RWPE1 (cell line): Measurements from ENCODE around the gene TBXA2R.

Source experiments
- CTCF ChIA-PET: fragments of 350-600 bp; sonication (Branson Sonifier 250); formaldehyde crosslinking; extraction: SDS; loops from one replicate; lab custom pipeline; 2021; lab: Yijun Ruan, JAX
- POLR2A ChIA-PET: fragments of 400-600 bp; formaldehyde crosslinking; extraction: SDS; loops from one replicate; lab custom pipeline; 2020; ENCODE audit warnings: antibody characterized with exemption; ENCODE audit not compliant: low non-redundant PET; lab: Yijun Ruan, JAX
- DNase-seq: peaks from one replicate; pipeline ENCODE4 v3.0.0; 2012; ENCODE audit warnings: low spot score
- H3K27ac ChIP-seq: fragments of 450-650 bp; 2 replicates; pipeline ENCODE4 v1.5.1; 2017
- TF ChIP-seq, protein P1 (sequence below): fragments of 450-650 bp; conservative IDR thresholded peaks from 2 replicates; pipeline ENCODE4 v1.5.1; 2017; ENCODE audit warnings: low read depth, mild to moderate bottlenecking

The TBXA2R gene

DNA sequence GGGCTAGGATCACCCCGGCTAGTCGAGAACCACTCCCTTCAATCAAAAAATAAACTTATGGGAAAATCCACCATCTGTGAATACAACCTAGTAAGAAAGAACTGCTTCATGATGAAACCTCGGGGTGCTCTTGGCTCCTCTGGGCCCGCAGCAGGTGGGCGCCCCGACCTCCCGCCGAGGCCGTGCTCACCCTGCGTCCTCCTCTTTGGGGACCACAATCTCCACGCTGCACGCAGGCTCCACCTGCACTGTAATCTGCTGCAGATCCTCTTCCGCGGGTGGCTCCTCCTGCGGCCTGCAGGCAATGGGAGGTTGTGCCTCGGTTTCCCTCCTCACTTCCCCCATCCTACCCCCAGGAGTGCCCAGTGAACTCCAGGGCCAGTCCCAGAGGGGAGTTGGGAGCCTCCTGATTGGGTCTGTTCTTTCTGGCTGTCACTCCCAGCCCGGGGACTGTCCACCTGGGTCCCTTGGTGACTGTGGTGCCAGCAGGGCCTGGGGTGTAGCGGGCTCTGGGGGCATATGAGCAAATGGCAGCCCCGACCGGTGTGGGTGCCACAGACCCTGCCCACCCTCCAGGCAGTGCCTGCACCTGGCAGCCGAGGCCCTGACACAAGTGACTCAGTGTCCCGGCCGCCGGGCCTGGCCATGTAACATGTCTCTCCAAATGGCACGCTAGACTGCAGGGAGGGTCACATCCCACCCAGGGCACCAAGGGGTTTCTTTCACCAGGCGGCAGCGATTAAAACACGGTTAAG lies 35.0 kb upstream of the TBXA2R start:
- CTCF ChIA-PET: no interaction called here
- no peak for DNase-seq
- POLR2A ChIA-PET: no interaction called here
- no peak overlapping the region for H3K27ac ChIP-seq
- TF ChIP-seq, protein P1, sequence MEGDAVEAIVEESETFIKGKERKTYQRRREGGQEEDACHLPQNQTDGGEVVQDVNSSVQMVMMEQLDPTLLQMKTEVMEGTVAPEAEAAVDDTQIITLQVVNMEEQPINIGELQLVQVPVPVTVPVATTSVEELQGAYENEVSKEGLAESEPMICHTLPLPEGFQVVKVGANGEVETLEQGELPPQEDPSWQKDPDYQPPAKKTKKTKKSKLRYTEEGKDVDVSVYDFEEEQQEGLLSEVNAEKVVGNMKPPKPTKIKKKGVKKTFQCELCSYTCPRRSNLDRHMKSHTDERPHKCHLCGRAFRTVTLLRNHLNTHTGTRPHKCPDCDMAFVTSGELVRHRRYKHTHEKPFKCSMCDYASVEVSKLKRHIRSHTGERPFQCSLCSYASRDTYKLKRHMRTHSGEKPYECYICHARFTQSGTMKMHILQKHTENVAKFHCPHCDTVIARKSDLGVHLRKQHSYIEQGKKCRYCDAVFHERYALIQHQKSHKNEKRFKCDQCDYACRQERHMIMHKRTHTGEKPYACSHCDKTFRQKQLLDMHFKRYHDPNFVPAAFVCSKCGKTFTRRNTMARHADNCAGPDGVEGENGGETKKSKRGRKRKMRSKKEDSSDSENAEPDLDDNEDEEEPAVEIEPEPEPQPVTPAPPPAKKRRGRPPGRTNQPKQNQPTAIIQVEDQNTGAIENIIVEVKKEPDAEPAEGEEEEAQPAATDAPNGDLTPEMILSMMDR: no peak

DNA sequence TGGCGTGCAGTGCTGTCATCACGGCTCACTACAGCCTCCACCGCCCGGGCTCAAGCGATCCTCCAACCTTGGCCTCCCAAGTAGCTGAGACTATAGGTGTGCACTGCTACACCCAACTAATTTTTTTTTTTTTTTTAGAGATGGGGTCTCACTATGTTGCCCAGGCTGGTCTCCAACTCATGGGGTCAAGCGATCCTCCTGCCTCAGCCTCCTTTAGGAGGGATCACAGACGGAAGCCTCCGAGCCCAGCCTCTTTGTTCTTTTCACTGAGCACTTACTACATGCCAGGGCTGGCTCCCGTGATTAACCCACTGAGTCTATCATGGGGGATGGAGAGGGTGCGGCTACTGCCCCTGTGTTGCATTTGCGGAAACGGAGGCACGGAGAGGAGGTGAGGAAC lies 32.8 kb upstream of the TBXA2R start:
- no peak overlapping the region for H3K27ac ChIP-seq
- CTCF ChIA-PET: no interaction called here
- no peak for DNase-seq
- POLR2A ChIA-PET: no interaction called here
- TF ChIP-seq, protein P1: no peak

DNA sequence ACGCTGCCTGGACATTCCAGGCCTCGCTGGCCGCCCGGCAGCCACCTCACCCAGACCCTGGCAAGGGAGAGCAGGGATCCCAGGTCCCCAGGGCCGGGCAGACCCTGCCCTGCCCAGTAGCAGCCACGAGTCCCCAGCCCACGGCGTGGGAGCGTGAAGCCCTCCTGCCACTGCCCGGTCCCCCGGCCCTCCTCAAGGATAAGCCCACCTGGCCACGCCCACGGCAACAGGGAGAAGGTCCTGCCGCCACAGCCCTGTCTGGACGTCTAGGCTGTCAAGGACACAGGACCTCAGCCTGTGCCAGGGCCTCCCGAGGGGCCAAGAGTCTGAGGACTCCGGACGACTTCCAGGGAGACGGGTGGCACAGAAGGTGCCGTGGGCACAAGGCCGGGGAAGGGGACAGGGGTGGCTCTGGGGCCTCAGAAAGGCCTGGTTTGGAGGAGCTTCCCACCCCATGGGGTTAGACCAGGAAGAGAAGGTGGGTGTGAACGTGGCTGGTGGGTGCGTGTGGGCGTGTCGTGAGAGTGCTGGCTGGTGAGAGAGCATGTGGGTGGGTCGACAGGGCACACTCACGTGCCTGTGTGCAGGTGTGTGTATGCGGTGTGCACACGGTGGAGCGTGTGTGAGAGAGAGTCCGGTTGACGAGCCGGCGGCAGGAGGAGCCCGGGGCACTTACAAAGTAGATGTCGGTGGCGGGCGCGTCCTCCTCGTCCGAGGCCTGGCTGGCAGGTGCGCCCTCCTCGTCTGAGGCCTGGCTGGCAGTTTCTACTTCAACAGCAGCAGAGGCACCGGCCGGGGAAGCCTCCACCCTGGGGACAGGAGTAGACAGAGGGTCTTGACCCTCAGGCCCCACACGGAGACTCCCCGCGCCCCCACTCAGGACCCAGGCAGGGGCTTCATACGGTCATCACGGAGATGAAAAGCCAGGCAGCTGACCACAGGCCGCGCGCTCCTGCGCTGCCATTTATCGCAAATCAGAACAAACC lies 31.8 kb upstream of the TBXA2R start:
- no peak for DNase-seq
- H3K27ac ChIP-seq: no peak overlapping the region
- POLR2A ChIA-PET: no interaction called here
- CTCF ChIA-PET: no interaction called here
- TF ChIP-seq, protein P1: no peak

DNA sequence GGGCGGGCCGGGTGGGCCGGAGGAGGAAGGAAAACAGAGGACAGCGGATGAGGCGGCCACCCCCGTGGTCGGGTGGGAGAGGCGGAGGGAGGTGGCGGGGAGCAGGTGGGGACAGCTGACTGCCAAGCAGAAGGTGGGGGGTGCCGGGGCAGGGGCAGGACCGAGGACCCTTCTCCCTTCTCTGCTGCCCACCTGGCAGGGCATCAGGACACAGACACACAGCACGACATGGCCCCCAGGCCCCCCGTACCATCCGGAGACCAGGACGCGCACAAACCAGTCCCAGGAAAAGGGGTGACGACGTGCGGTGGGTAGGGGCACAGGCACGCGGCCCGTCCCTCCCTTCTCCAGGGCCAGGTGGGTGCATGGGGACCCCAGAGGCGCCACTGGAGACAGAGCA lies 30.9 kb upstream of the TBXA2R start:
- H3K27ac ChIP-seq: no peak overlapping the region
- CTCF ChIA-PET: no interaction called here
- TF ChIP-seq, protein P1: no peak
- POLR2A ChIA-PET: no interaction called here
- DNase-seq: no peak

DNA sequence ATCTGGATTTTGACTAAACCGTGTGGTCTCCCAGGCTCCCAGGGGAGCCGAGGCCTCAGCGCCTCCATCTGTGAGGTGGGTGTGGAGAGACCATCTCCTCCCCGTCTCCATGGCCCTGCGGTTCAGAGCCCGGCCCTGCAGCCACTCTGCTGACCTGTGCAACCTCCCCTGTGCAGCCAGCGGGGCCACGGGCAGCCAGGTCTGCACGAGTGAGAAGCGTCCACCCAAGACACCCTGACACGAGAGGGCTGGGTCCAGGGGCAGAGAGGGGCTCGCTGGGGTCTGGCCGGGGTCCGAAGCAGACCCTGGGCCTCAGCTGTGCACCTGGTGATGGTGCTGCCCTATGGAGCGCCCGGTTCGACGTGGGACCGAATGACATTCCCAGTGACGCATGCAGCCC lies 30.3 kb upstream of the TBXA2R start:
- no peak for DNase-seq
- TF ChIP-seq, protein P1: no peak
- POLR2A ChIA-PET: no interaction called here
- CTCF ChIA-PET: no interaction called here
- H3K27ac ChIP-seq: no peak overlapping the region

DNA sequence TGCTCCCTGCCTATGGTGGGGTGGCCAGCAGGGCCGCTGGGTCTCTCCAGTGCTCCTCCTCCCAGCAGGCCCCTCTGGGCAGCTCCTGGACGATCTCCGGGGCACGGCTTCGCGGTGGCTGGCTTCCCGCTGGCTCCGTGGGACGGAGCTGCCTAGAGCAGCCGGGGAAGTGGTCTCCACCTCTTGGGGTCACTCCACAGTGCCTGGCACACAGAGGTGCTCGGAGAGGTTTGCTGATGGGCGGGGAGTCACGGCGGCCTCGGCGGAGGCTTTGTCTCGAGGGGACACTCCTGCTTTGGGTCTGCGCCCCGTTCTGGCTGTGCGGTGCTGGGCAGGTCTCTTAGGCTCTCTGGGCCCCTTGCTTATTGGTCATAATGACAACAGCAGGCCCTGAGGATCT lies 29.8 kb upstream of the TBXA2R start:
- TF ChIP-seq, protein P1: no peak
- POLR2A ChIA-PET: no interaction called here
- CTCF ChIA-PET: no interaction called here
- DNase-seq: no peak
- H3K27ac ChIP-seq: no peak overlapping the region
